ENCODE results near the gene TMEM94.

The TMEM94 gene

GRCh38 chr17:75456417-75457046, at the start of gene TMEM94:
Gene TMEM94 (plus strand): TSS chr17:75456635. CDS start chr17:75471906, 15,271 bp downstream.
- peak within 1 kb of the TSS; percentile 93 for H3K9ac ChIP-seq (ENCODE audit: insufficient read length)
- peak within 1 kb of the TSS; percentile 81 for H3K27ac ChIP-seq
- peak; percentile 93 for DNase-seq (ENCODE audit: low read depth, low spot score)
- TF ChIP-seq EZH2 (IDR thresholded peaks at IDR 0.05), result no peak
- TF ChIP-seq POLR2AphosphoS5 (IDR thresholded peaks at IDR 0.05; ENCODE audit: borderline replicate concordance, low read depth, low read length), result peak; percentile 71; the same call in 1 of the 2 replicates
- peak; percentile 45 for TF ChIP-seq FOXP2 (optimal IDR thresholded peaks at IDR 0.05; ENCODE audit: control extremely low read depth, extremely low read length, insufficient read depth)
- no peaks in the 10 kb centered on the region for H3K9me3 ChIP-seq (ENCODE audit: low read depth, low read length)
- no peaks in the 10 kb centered on the region for H3K36me3 ChIP-seq (ENCODE audit: insufficient read depth, low read length)
- peak within 1 kb of the TSS; percentile 87 for H3K4me3 ChIP-seq

- Histone ChIP-seq H3K36me3 (ENCODE audit: insufficient read depth, low read length) (no peaks in the 10 kb centered on the region), H3K9me3 (ENCODE audit: low read depth, low read length) (no peaks in the 10 kb centered on the region), H3K27ac (no peak overlapping the region), H3K9ac (ENCODE audit: insufficient read length) (no peak overlapping the region), H3K4me3 (no peak overlapping the region)
- no peak for TF ChIP-seq POLR2AphosphoS5 (IDR thresholded peaks at IDR 0.05; ENCODE audit: borderline replicate concordance, low read depth, low read length)
- TF ChIP-seq FOXP2 (optimal IDR thresholded peaks at IDR 0.05; ENCODE audit: control extremely low read depth, extremely low read length, insufficient read depth), result no peak
- no peak for TF ChIP-seq EZH2 (IDR thresholded peaks at IDR 0.05)
- DNase-seq (ENCODE audit: low read depth, low spot score), result no peak
Observed at GRCh38 chr17:75407655-75408352, 48.6 kb upstream of the TMEM94 start.

- no peak overlapping the region for H3K27ac ChIP-seq
- no peaks in the 10 kb centered on the region for H3K36me3 ChIP-seq (ENCODE audit: insufficient read depth, low read length)
- H3K9me3 ChIP-seq (ENCODE audit: low read depth, low read length), result no peaks in the 10 kb centered on the region
- no peak overlapping the region for H3K9ac ChIP-seq (ENCODE audit: insufficient read length)
- DNase-seq (ENCODE audit: low read depth, low spot score), result no peak
- no peak for TF ChIP-seq EZH2 (IDR thresholded peaks at IDR 0.05)
- no peak for TF ChIP-seq FOXP2 (optimal IDR thresholded peaks at IDR 0.05; ENCODE audit: control extremely low read depth, extremely low read length, insufficient read depth)
- no peak for TF ChIP-seq POLR2AphosphoS5 (IDR thresholded peaks at IDR 0.05; ENCODE audit: borderline replicate concordance, low read depth, low read length)
- H3K4me3 ChIP-seq, result no peak overlapping the region
Observed at GRCh38 chr17:75410141-75410540, 46.3 kb upstream of the TMEM94 start.

GRCh38 chr17:75411328-75412067, 44.9 kb upstream of the TMEM94 start:
- Histone ChIP-seq H3K4me3 (no peak overlapping the region), H3K9me3 (ENCODE audit: low read depth, low read length) (no peaks in the 10 kb centered on the region), H3K9ac (ENCODE audit: insufficient read length) (no peak overlapping the region), H3K36me3 (ENCODE audit: insufficient read depth, low read length) (no peaks in the 10 kb centered on the region), H3K27ac (no peak overlapping the region)
- DNase-seq (ENCODE audit: low read depth, low spot score), result no peak
- TF ChIP-seq EZH2 (IDR thresholded peaks at IDR 0.05) (no peak), POLR2AphosphoS5 (IDR thresholded peaks at IDR 0.05; ENCODE audit: borderline replicate concordance, low read depth, low read length) (no peak), FOXP2 (optimal IDR thresholded peaks at IDR 0.05; ENCODE audit: control extremely low read depth, extremely low read length, insufficient read depth) (no peak)

GRCh38 chr17:75412455-75413317, 43.7 kb upstream of the TMEM94 start:
- Histone ChIP-seq H3K27ac (no peak overlapping the region), H3K9ac (ENCODE audit: insufficient read length) (no peak overlapping the region), H3K9me3 (ENCODE audit: low read depth, low read length) (no peaks in the 10 kb centered on the region), H3K4me3 (peak overlapping the region; percentile 15; the same call in 1 of the 2 replicates), H3K36me3 (ENCODE audit: insufficient read depth, low read length) (no peaks in the 10 kb centered on the region)
- DNase-seq (ENCODE audit: low read depth, low spot score), result no peak
- TF ChIP-seq POLR2AphosphoS5 (IDR thresholded peaks at IDR 0.05; ENCODE audit: borderline replicate concordance, low read depth, low read length) (no peak), EZH2 (IDR thresholded peaks at IDR 0.05) (no peak), FOXP2 (optimal IDR thresholded peaks at IDR 0.05; ENCODE audit: control extremely low read depth, extremely low read length, insufficient read depth) (no peak)

GRCh38 chr17:75414488-75414887, 41.9 kb upstream of the TMEM94 start:
- Histone ChIP-seq H3K9ac (ENCODE audit: insufficient read length) (no peak overlapping the region), H3K36me3 (ENCODE audit: insufficient read depth, low read length) (no peaks in the 10 kb centered on the region), H3K27ac (no peak overlapping the region), H3K9me3 (ENCODE audit: low read depth, low read length) (no peaks in the 10 kb centered on the region), H3K4me3 (no peak overlapping the region)
- no peak for TF ChIP-seq EZH2 (IDR thresholded peaks at IDR 0.05)
- no peak for TF ChIP-seq FOXP2 (optimal IDR thresholded peaks at IDR 0.05; ENCODE audit: control extremely low read depth, extremely low read length, insufficient read depth)
- no peak for TF ChIP-seq POLR2AphosphoS5 (IDR thresholded peaks at IDR 0.05; ENCODE audit: borderline replicate concordance, low read depth, low read length)
- no peak for DNase-seq (ENCODE audit: low read depth, low spot score)

GRCh38 chr17:75416006-75416405, 40.4 kb upstream of the TMEM94 start:
- no peak for TF ChIP-seq POLR2AphosphoS5 (IDR thresholded peaks at IDR 0.05; ENCODE audit: borderline replicate concordance, low read depth, low read length)
- no peak for TF ChIP-seq FOXP2 (optimal IDR thresholded peaks at IDR 0.05; ENCODE audit: control extremely low read depth, extremely low read length, insufficient read depth)
- no peak for TF ChIP-seq EZH2 (IDR thresholded peaks at IDR 0.05)
- no peak overlapping the region for H3K4me3 ChIP-seq
- H3K27ac ChIP-seq, result no peak overlapping the region

More at GRCh38 chr17:75416006-75416405, 40.4 kb upstream of the TMEM94 start:
- Histone ChIP-seq H3K9ac (ENCODE audit: insufficient read length) (no peak overlapping the region), H3K9me3 (ENCODE audit: low read depth, low read length) (no peaks in the 10 kb centered on the region), H3K36me3 (ENCODE audit: insufficient read depth, low read length) (no peaks in the 10 kb centered on the region)
- no peak for DNase-seq (ENCODE audit: low read depth, low spot score)
